Vagina (tissue), 2 donors: Measurements from ENCODE around the gene ORM2. TPM values are rescaled to one million over a fixed set of nuclear protein-coding genes. Genes with fewer than 3 reads are reported as not detected.
A peak's percentile ranks its signal among the peaks of the same experiment; 100 is the strongest.

ENCODE experiments used
- DNase-seq, 2 donors: peaks; one replicate each; pipeline ENCODE4 v3.0.0-alpha.2; 2017; ENCODE audit errors: extremely low spot score in 2 of 2
- H3K27ac ChIP-seq: fragments of 200-600 bp; sonication (generic); one replicate; pipeline ENCODE4 v1.5.1; 2019
- H3K27me3 ChIP-seq: fragments of 200-600 bp; sonication (generic); one replicate; pipeline ENCODE4 v1.5.1; 2019
- H3K36me3 ChIP-seq, 2 donors: fragments of 200-600 bp; sonication (generic); one replicate each; pipeline ENCODE4 v1.5.1; 2017 to 2019
- H3K4me1 ChIP-seq: fragments of 200-600 bp; sonication (generic); one replicate; pipeline ENCODE4 v1.5.1; 2019
- H3K4me3 ChIP-seq, 2 donors: fragments of 200-600 bp; sonication (generic); 1 replicate in 1 of 2; 2 replicates in 1 of 2; pipeline ENCODE4 v1.5.1; 2016 to 2019
- H3K9me3 ChIP-seq: fragments of 200-600 bp; sonication (generic); one replicate; pipeline ENCODE4 v1.5.1; 2019
- CTCF ChIP-seq, 3 experiments: fragments of 450-650 bp in 2 of 3; fragments of 200-600 bp in 1 of 3; sonication (generic) in 1 of 3; IDR thresholded peaks; one replicate each; pipeline ENCODE4 v1.5.1; 2017 to 2019; ENCODE audit warnings: antibody characterized with exemption in 3 of 3, mild to moderate bottlenecking in 2 of 3, moderate library complexity in 2 of 3
- POLR2A ChIP-seq, 2 donors: fragments of 450-650 bp; IDR thresholded peaks; one replicate each; pipeline ENCODE4 v1.6.1; 2017; ENCODE audit warnings: antibody characterized with exemption in 2 of 2, mild to moderate bottlenecking in 2 of 2, moderate library complexity in 2 of 2
- POLR2AphosphoS5 ChIP-seq, 2 donors: sonication (generic); formaldehyde crosslinking; IDR thresholded peaks; one replicate each; pipeline ENCODE4 v1.9.0; 2017; ENCODE audit warnings: antibody characterized with exemption in 2 of 2, mild to moderate bottlenecking in 2 of 2, low read depth in 1 of 2; ENCODE audit not compliant: insufficient read depth in 1 of 2
- intact Hi-C: fragments of 100-400 bp; cut with DNase I; formaldehyde crosslinking; loops from one replicate; pipeline ENCODE4 v1.15.1; 2023
- total RNA-seq: library from RNA; depleted of rRNA; stranded (reverse); fragments of >200 nt; gene quantifications from one replicate; pipeline ENCODE4 v1.2.3, GENCODE V29; 2016

The ORM2 gene
- total RNA-seq, 1 donor from 2014 or later = not detected

GRCh38 chr9:114283551-114284111, 46.0 kb upstream of the ORM2 start:
- no peaks in the 10 kb centered on the region for H3K9me3 ChIP-seq
- H3K4me1 ChIP-seq = peaks cover 26% of the 10 kb centered on the region
- no peaks in the 10 kb centered on the region for H3K36me3 ChIP-seq
- DNase-seq = peak in 1 of 2 donors; percentile 86
- intact Hi-C loops = no loop called here
- no peak for TF ChIP-seq CTCF (IDR thresholded peaks at IDR 0.05)
- TF ChIP-seq POLR2AphosphoS5 (IDR thresholded peaks at IDR 0.05; ENCODE audit: insufficient read depth in 1 of 2, low read depth in 1 of 2) = no peak
- no peak for TF ChIP-seq POLR2A (IDR thresholded peaks at IDR 0.05)
- peak overlapping the region; percentile 12 for H3K27ac ChIP-seq
- H3K4me3 ChIP-seq = no peak overlapping the region
- no peaks in the 10 kb centered on the region for H3K27me3 ChIP-seq

- no peak overlapping the region for H3K4me3 ChIP-seq
- H3K9me3 ChIP-seq = no peaks in the 10 kb centered on the region
- no peaks in the 10 kb centered on the region for H3K36me3 ChIP-seq
- H3K27me3 ChIP-seq = no peaks in the 10 kb centered on the region
- intact Hi-C loops = no loop called here
- no peak for DNase-seq
- no peak for TF ChIP-seq POLR2A (IDR thresholded peaks at IDR 0.05)
- TF ChIP-seq POLR2AphosphoS5 (IDR thresholded peaks at IDR 0.05; ENCODE audit: insufficient read depth in 1 of 2, low read depth in 1 of 2) = no peak
- no peak for TF ChIP-seq CTCF (IDR thresholded peaks at IDR 0.05)
- peak overlapping the region; percentile 76 for H3K27ac ChIP-seq
- peaks cover 20% of the 10 kb centered on the region for H3K4me1 ChIP-seq
These were observed 45.2 kb upstream of the ORM2 start for GRCh38 chr9:114284316-114285060.

- intact Hi-C loops = no loop called here
- TF ChIP-seq CTCF (IDR thresholded peaks at IDR 0.05) (no peak), POLR2AphosphoS5 (IDR thresholded peaks at IDR 0.05; ENCODE audit: insufficient read depth in 1 of 2, low read depth in 1 of 2) (peak in 1 of 2 donors; percentile 81)
- H3K4me1 ChIP-seq = peaks cover 20% of the 10 kb centered on the region
These were observed 44.4 kb upstream of the ORM2 start for GRCh38 chr9:114285166-114285867.

GRCh38 chr9:114286146-114286679, 43.5 kb upstream of the ORM2 start:
- H3K27ac ChIP-seq = peak overlapping the region; percentile 76
- no peaks in the 10 kb centered on the region for H3K9me3 ChIP-seq
- H3K4me3 ChIP-seq = no peak overlapping the region
- TF ChIP-seq CTCF (IDR thresholded peaks at IDR 0.05) (no peak), POLR2AphosphoS5 (IDR thresholded peaks at IDR 0.05; ENCODE audit: insufficient read depth in 1 of 2, low read depth in 1 of 2) (no peak), POLR2A (IDR thresholded peaks at IDR 0.05) (no peak)
- no peaks in the 10 kb centered on the region for H3K27me3 ChIP-seq
- peak in 1 of 2 donors; percentile 71 for DNase-seq
- intact Hi-C loops = no loop called here
- H3K4me1 ChIP-seq = peaks cover 20% of the 10 kb centered on the region
- H3K36me3 ChIP-seq = no peaks in the 10 kb centered on the region

More at GRCh38 chr9:114285166-114285867, 44.4 kb upstream of the ORM2 start:
- H3K9me3 ChIP-seq = no peaks in the 10 kb centered on the region
- no peak overlapping the region for H3K4me3 ChIP-seq
- no peaks in the 10 kb centered on the region for H3K27me3 ChIP-seq
- DNase-seq = peak in 1 of 2 donors; percentile 86
- peak overlapping the region; percentile 76 for H3K27ac ChIP-seq
- no peaks in the 10 kb centered on the region for H3K36me3 ChIP-seq
